ENCODE measurements around the gene POLR3GL.

DNA sequence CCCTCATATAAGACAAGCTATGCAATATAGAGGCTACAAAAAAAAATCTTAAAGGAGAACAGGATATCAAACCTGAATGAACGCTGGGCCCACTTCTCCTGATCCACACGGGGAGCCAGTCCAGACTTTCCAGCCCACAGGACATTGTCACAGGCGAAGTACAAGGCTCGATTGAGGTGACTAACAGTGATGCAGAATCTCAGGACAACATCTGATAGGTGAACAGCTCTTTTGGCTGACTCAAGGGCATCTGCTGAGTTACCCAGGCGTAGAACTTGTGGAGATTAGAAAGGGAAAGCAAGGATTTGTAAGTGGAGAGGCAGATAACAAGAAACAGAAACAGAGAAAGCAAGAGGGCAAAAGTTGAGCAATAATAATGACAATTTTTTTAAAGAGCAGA lies 47.7 kb upstream of the POLR3GL start:
- TF ChIP-seq CTCF (conservative IDR thresholded peaks at IDR 0.05 in 1 of 2, IDR thresholded peaks at IDR 0.05 in 1 of 2; ENCODE audit: extremely low read depth in 1 of 2, insufficient read depth in 1 of 2, low read depth in 1 of 2, low read length in 2 of 2) (no peak), EZH2 (IDR thresholded peaks at IDR 0.05; ENCODE audit: borderline replicate concordance, low read length) (no peak)
